SIG-M5 treated with dmso at 0.1 percent for 504 hours (cell line): Measurements from ENCODE around the gene MTMR6.

Source experiments
- DNase-seq: peaks from one replicate; lab custom pipeline; 2025; ENCODE audit not compliant: unreplicated experiment; lab: John Stamatoyannopoulos, UW

Gene MTMR6

GRCh38 chr13:25280396-25280795 lies 6.9 kb downstream of the MTMR6 start:
- DNase-seq, result no peak

DNA sequence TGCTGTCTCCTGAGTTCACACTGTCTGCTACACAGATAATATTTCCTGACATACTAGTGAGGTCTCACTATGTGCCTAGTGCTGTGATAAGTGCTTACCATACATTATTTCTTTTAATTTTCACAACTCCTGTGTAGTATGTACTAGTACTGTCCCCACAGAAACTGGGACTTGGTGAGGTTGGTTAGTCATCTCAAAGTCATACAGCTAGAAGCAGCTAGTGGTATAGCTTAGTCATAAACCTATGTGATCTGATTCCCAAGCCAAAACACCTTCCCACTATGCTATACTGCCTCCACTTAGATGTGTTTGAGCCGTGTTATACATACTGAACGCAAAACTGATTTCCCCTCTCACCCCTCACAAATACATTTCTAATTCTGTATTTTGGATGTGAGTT lies 10.5 kb downstream of the MTMR6 start:
- DNase-seq, result no peak

GRCh38 chr13:25268561-25268960 lies 18.7 kb downstream of the MTMR6 start:
- no peak for DNase-seq

DNA sequence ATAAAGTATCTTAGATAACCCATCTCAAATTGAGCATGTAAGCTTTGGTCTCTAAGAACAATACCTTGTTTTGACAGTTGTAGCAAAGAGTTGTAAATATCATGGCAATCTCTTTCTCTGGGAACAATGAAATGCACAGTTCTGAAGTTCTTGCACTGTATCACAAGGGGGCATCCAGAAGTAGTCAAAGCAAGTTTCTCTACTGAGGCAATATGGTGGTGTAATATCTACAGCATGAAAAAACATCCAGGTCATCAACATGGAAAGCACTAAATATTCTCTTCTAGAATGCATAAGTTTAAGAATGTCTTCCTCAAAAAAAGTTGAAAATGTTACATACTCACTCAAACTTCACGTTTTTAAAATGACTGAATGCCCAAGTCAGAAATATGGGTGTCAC lies 19.6 kb downstream of the MTMR6 start:
- DNase-seq, result peak; percentile 31

DNA sequence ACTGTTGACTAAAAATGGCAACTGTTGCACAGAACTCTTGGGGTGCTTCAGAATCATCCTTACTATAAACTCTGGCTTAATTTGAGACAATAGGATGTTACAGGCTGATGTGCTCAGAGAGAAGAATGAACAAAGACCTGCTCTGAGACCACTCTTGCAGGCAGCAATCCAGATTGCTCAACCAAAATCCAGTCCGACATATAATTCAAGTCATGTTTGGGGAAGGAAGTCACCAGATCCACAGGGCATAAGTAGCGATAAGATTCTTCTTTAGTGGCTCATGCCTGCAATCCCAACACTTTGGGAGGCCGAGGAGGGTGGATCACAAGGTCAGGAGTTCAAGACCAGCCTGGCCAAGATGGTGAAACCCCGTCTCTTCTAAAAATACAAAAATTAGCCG lies 20.6 kb downstream of the MTMR6 start:
- DNase-seq, result no peak

DNA sequence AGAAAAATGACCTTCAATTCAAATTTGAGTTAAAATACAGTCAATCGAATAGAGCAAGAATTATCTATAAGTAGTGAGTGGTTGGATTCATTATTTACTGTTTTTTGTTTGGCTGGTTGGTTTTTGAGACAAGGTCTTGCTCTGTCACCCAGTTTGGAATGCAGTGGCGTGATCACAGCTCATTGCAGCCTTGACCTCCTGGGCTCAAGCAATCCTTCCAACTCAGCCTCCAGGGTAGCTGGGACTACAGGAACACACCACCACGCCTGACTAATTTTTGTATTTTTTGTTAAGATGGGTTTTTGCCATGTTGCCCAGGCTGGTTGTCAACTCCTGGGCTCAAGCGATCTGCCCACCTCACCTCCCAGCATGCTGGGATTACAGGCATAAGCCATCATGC lies 25.0 kb downstream of the MTMR6 start:
- DNase-seq, result no peak

DNA sequence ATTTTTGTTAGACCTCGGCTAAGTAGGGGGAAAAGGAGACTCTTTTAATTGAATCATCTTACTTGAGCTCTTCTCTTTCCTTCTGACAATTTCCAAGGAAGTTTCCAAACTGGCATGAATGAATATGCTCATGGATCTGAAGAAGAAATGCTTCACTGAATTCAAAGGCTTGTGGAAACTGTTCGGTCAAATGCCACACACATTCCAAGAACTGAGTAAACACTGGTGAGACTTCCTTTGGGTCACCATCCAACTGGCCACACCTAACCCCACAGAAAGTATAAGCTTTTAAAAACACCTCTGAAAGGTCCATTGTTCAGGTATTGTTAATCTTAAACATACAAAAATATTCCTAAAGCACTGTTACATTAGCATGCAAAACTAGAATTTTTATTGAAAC lies 33.6 kb downstream of the MTMR6 start:
- no peak for DNase-seq

DNA sequence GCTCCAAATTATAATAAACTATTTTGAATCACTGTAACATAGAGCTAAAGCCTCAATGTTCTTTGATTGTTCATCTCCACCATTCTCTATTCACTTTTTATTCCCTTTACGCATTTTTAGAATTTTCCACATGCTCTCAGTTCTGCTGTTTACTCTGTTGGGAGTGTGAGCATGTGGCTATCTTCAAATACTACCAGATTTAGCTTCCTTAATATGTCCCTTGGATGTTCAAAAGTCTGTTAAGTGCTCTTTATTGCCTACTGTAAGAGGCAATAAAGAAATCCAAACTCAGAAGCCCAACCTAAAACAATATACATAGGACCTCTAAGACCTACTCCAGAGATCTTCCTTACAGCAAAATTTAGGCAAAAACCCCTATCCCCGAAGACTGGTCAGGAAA lies 34.5 kb downstream of the MTMR6 start:
- DNase-seq, result no peak

- DNase-seq, result no peak
These were observed 35.1 kb downstream of the MTMR6 start for GRCh38 chr13:25252225-25252624.

- peak; percentile 77 for DNase-seq
These were observed 38.2 kb downstream of the MTMR6 start for GRCh38 chr13:25249001-25249543.

- peak; percentile 90 for DNase-seq
These were observed 39.2 kb downstream of the MTMR6 start for GRCh38 chr13:25248071-25248470.

GRCh38 chr13:25247360-25247759 lies 39.9 kb downstream of the MTMR6 start:
- DNase-seq, result no peak

GRCh38 chr13:25244123-25244522 lies 43.2 kb downstream of the MTMR6 start:
- DNase-seq, result no peak

DNA sequence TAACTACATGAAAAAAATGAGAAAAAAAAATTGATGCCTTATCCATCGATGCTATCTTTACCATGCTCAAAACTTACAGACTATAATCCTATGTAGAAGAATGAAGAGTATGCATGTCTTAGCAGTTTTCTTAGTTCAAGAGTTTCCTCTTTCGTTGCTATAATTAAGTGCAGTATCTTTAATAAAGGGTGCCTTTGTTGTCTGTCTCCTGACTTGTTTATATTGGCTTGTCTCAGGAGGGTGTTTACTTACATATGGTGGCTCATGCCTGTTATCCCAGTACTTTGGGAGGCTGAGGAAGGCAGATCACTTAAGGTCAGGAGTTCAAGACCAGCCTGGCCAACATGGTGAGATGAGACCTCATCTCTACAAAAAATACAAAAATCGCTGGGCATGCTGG lies 44.3 kb downstream of the MTMR6 start:
- DNase-seq, result no peak

DNA sequence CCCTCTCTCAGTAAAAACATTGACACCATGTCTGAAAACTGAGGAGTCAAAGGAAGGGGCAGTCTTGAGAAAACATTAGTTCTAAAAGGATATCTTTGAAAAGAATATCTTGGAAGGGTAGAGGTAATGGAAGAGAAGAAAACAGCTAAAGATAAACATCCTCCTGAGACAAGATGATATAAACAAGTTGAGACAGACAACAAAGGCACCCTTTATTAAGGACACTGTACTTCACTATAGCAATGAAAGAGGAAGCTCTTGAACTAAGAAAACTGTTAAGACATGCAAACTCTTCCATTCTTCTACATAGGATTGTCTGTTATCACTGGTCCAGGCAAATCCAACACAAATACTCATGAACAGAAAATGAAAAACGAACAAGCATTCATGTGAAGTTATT lies 46.3 kb downstream of the MTMR6 start:
- no peak for DNase-seq

GRCh38 chr13:25237083-25237482 lies 50.2 kb downstream of the MTMR6 start:
- no peak for DNase-seq

DNA sequence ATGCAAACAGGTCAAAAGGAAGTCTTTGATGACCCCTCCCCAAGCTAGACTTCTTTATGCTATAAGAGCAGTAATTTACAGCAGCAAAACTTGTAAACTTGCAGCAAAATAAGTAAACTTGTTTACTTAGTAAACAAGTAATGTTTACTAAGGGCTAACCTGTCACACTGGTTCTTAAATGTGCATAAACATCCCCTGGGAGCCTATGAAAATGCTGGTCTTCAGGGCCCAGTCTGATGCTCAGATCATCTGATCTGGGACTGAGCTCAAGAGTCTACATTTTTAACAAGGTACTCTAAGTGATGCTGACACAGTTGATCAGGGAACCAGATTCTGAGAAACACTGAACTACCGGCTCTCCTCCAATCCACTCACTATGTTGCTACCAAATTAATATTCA lies 53.4 kb downstream of the MTMR6 start:
- DNase-seq, result no peak

GRCh38 chr13:25232937-25233515 lies 54.3 kb downstream of the MTMR6 start:
- peak; percentile 75 for DNase-seq

DNA sequence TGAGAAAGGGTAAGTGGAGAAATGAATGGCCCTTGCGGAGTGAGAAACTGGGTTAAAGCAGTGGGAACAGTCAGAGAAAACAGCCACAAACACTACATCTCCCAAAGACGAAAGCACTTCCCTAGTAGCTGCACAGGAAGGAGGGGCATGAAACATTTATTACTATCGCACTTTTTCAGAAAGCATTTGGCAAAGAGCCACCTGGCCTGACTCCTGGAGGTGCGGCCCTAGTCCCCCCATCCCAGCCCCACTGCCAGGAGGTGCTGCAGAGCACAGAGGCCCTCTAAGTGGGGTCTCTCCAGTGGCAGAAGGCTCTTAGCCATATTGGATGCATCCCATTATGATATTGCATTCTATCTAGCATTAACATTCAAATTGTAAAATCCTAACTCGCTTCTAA lies 55.8 kb downstream of the MTMR6 start:
- DNase-seq, result no peak

DNA sequence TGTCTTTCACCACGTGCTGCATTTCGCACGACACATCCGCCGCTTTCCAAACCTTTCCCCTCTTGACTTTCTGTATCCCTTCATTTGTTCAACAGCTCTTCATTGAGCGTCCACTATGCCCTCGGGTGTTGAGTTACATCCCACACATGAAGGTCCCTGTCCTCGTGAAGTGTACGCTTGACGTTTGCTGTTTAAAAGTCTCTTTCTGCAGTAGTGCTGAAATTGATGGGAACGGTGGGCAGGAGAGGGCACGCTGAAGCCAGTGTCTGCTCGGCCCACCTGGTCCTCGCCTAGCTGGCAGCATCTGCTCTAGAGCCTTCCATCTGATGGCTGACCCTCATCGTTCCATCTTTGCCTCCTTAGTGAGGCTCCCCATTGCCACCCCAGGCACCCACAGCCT lies 59.6 kb downstream of the MTMR6 start:
- DNase-seq, result no peak

- no peak for DNase-seq
These were observed 61.3 kb downstream of the MTMR6 start for GRCh38 chr13:25225970-25226369.

GRCh38 chr13:25224151-25224550 lies 63.1 kb downstream of the MTMR6 start:
- no peak for DNase-seq

- DNase-seq, result no peak
These were observed 64.5 kb downstream of the MTMR6 start for GRCh38 chr13:25222740-25223139.
